ENCODE measurements around the gene PTH2. TPM values are rescaled to one million over a fixed set of nuclear protein-coding genes. Genes with fewer than 3 reads are reported as not detected.

PTH2 gene
- polyA plus RNA-seq, 1 donor (not counting 4 experiments of a cell fraction or from before 2014, with no cell fraction given): not detected

- no peaks in the 10 kb centered on the region for H4K20me1 ChIP-seq (ENCODE audit: control insufficient read depth, extremely low read depth, insufficient read depth, low read length)
- no peaks in the 10 kb centered on the region for H3K9me3 ChIP-seq (ENCODE audit: control insufficient read depth, low read depth, low read length)
- no peaks in the 10 kb centered on the region for H3K36me3 ChIP-seq (ENCODE audit: control insufficient read depth in 2 of 2, extremely low read depth in 1 of 2, insufficient read depth in 2 of 2, low read length in 2 of 2)
- peaks cover 3% of the 10 kb centered on the region for H3K4me1 ChIP-seq (ENCODE audit: control insufficient read depth, extremely low read depth, insufficient read depth, low read length)
- DNase-seq (ENCODE audit: low read depth, low spot score): peak; percentile 40
- no peak overlapping the region for H3K4me2 ChIP-seq (ENCODE audit: control insufficient read depth, extremely low read depth, insufficient read depth, low read depth, low read length)
- no peaks in the 10 kb centered on the region for H3K79me2 ChIP-seq (ENCODE audit: control insufficient read depth, insufficient read depth, low read length)
- peaks cover 11% of the 10 kb centered on the region for H3K27me3 ChIP-seq (ENCODE audit: control insufficient read depth, extremely low read depth, insufficient read depth, low read length)
- no peak overlapping the region for H3K27ac ChIP-seq (ENCODE audit: control insufficient read depth, insufficient read depth, low read length)
- H2AFZ ChIP-seq (ENCODE audit: control insufficient read depth, low read length): no peak overlapping the region
- dilution Hi-C loops (cut with MboI; ENCODE audit: extremely low pct_ligation_motif_present, low sequenced_read_pairs): no loop called here
- FAIRE-seq: peak; percentile 89
- TF ChIP-seq CTCF (optimal IDR thresholded peaks at IDR 0.05 in 1 of 3, IDR thresholded peaks at IDR 0.05 in 1 of 3, conservative IDR thresholded peaks at IDR 0.05 in 1 of 3; ENCODE audit: extremely low read depth in 1 of 3, insufficient read depth in 2 of 3, low read length in 3 of 3) (peak; percentile 85 to 96 (median 89)), EZH2 (IDR thresholded peaks at IDR 0.05; ENCODE audit: low read length) (no peak)
- H3K9ac ChIP-seq (ENCODE audit: control insufficient read depth, extremely low read depth, insufficient read depth, low read length): no peak overlapping the region
- no peak overlapping the region for H3K4me3 ChIP-seq (ENCODE audit: control insufficient read depth in 2 of 3, extremely low read depth in 1 of 3, insufficient read depth in 2 of 3, low read depth in 1 of 3, low read length in 3 of 3)
- no peaks in the 10 kb centered on the region for H3K9me1 ChIP-seq (ENCODE audit: control insufficient read depth, extremely low read depth, insufficient read depth, low read length)
Observed at GRCh38 chr19:49391581-49392399, 31.5 kb downstream of the PTH2 start.

- peaks cover 11% of the 10 kb centered on the region for H3K27me3 ChIP-seq (ENCODE audit: control insufficient read depth, extremely low read depth, insufficient read depth, low read length)
- H3K79me2 ChIP-seq (ENCODE audit: control insufficient read depth, insufficient read depth, low read length): no peaks in the 10 kb centered on the region
- H3K9ac ChIP-seq (ENCODE audit: control insufficient read depth, extremely low read depth, insufficient read depth, low read length): no peak overlapping the region
- H3K36me3 ChIP-seq (ENCODE audit: control insufficient read depth in 2 of 2, extremely low read depth in 1 of 2, insufficient read depth in 2 of 2, low read length in 2 of 2): no peaks in the 10 kb centered on the region
- H3K9me3 ChIP-seq (ENCODE audit: control insufficient read depth, low read depth, low read length): no peaks in the 10 kb centered on the region
- no peak overlapping the region for H2AFZ ChIP-seq (ENCODE audit: control insufficient read depth, low read length)
- no peaks in the 10 kb centered on the region for H4K20me1 ChIP-seq (ENCODE audit: control insufficient read depth, extremely low read depth, insufficient read depth, low read length)
- dilution Hi-C loops (cut with MboI; ENCODE audit: extremely low pct_ligation_motif_present, low sequenced_read_pairs): no loop called here
- H3K4me2 ChIP-seq (ENCODE audit: control insufficient read depth, extremely low read depth, insufficient read depth, low read depth, low read length): no peak overlapping the region
- no peak overlapping the region for H3K27ac ChIP-seq (ENCODE audit: control insufficient read depth, insufficient read depth, low read length)
- FAIRE-seq: no peak
- no peak for TF ChIP-seq CTCF (optimal IDR thresholded peaks at IDR 0.05 in 1 of 3, IDR thresholded peaks at IDR 0.05 in 1 of 3, conservative IDR thresholded peaks at IDR 0.05 in 1 of 3; ENCODE audit: extremely low read depth in 1 of 3, insufficient read depth in 2 of 3, low read length in 3 of 3)
- TF ChIP-seq EZH2 (IDR thresholded peaks at IDR 0.05; ENCODE audit: low read length): no peak
- H3K4me3 ChIP-seq (ENCODE audit: control insufficient read depth in 2 of 3, extremely low read depth in 1 of 3, insufficient read depth in 2 of 3, low read depth in 1 of 3, low read length in 3 of 3): no peak overlapping the region
- no peak for DNase-seq (ENCODE audit: low read depth, low spot score)
- H3K4me1 ChIP-seq (ENCODE audit: control insufficient read depth, extremely low read depth, insufficient read depth, low read length): peaks cover 2% of the 10 kb centered on the region
- H3K9me1 ChIP-seq (ENCODE audit: control insufficient read depth, extremely low read depth, insufficient read depth, low read length): no peaks in the 10 kb centered on the region
Observed at GRCh38 chr19:49390929-49391359, 32.3 kb downstream of the PTH2 start.

All from keratinocyte (primary cell).